Inferior parietal cortex (tissue), 1 donor: ENCODE data around the gene HMCN1.

ENCODE experiments used
- DNase-seq: peaks from one replicate; pipeline ENCODE4 v3.0.0-alpha.2; 2016; ENCODE audit errors: extremely low spot score

Gene HMCN1

DNA sequence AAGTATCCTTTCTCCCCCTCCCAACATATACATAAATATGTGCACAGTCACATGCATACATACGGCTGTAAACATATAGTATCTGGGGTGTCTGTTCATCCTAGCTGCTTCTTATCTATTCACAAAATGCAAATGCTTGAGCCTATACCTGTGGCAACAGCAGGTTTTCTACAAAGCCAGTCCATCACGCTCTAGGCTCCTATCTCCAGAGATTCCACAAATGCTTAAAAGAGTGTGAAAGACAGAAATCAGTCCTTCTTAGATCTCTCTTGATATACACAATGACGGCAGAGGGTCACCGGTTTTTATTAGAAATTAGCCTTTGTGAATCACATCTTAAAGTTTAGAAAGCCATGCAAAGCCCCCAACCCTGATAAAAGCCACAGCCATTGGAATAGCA is 501.5 kb downstream of the HMCN1 start:
- DNase-seq, result no peak

DNA sequence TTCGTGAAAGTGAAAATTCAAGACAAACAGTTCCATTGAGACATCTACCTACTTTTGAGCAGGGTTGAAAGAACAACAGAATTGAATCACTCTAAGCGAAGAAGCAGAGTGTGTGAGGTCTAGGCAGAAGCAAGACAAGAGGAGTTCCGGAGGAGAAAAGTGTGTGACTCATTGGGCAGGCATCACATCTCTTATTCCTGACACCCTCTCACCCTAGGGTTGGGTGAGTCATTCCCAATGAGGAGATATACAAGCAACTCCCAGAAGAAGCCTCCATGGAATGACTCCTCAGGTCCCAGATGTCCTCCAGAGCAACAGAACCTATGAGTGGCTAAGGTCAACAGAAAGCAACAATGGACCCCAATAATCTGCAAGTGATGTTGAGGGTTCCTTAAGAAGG is 502.7 kb downstream of the HMCN1 start:
- no peak for DNase-seq

DNA sequence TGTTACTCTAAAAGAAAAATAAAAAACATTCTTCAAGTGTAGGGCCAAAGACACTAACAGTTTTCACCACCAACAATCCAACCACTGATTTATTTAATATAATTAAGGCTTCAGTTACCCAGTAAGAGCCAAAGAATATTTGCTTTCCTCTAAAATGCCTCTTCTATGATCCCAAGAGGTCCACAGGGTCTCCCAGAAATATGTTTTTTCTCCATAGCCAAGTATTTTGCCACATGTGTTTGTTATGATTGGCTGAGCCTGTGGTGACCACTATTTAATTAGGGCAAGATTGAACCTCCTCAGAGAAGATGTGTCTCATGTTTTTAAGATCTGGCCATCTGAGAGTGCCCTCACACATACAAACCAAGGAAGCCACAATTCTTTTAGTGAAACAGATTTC is 505.0 kb downstream of the HMCN1 start:
- no peak for DNase-seq

DNA sequence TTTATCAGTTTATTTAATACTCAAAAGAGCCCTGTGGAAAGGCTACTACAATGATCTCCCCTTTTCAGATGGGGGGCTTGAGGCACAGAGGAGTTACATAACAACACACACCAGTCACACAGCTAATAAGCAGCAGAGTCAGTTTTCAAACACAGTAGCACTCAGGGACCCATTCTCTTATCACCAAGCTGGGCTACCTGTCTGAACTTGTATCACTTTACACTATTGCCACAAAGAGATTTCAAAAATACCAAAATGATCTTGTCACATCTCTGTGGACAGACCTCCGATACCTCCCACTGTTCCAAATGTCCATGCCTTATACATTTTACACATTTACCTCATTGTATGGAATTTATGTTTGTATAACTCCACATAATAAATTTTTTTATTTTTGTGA is 506.2 kb downstream of the HMCN1 start:
- no peak for DNase-seq
